ENCODE data around the gene LDB1.

GRCh38 chr10:102148275-102148674 is 28.1 kb upstream of the LDB1 start:
- TF ChIP-seq, protein P1, sequence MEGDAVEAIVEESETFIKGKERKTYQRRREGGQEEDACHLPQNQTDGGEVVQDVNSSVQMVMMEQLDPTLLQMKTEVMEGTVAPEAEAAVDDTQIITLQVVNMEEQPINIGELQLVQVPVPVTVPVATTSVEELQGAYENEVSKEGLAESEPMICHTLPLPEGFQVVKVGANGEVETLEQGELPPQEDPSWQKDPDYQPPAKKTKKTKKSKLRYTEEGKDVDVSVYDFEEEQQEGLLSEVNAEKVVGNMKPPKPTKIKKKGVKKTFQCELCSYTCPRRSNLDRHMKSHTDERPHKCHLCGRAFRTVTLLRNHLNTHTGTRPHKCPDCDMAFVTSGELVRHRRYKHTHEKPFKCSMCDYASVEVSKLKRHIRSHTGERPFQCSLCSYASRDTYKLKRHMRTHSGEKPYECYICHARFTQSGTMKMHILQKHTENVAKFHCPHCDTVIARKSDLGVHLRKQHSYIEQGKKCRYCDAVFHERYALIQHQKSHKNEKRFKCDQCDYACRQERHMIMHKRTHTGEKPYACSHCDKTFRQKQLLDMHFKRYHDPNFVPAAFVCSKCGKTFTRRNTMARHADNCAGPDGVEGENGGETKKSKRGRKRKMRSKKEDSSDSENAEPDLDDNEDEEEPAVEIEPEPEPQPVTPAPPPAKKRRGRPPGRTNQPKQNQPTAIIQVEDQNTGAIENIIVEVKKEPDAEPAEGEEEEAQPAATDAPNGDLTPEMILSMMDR (IDR thresholded peaks at IDR 0.05; ENCODE audit: low read length): no peak
- no peak for TF ChIP-seq EZH2 (IDR thresholded peaks at IDR 0.05; ENCODE audit: borderline replicate concordance, low read length)

Measured in OCI-LY1 (cell line).